ENCODE data around the gene SHC3.

SHC3 gene

GRCh38 chr9:88996921-88997235 lies 181.7 kb downstream of the SHC3 start:
- no peak for DNase-seq

- DNase-seq, result no peak
These were observed 182.3 kb downstream of the SHC3 start for GRCh38 chr9:88996046-88996920.

GRCh38 chr9:88995627-88996026 lies 183.0 kb downstream of the SHC3 start:
- no peak for DNase-seq

GRCh38 chr9:88995200-88995577 lies 183.4 kb downstream of the SHC3 start:
- DNase-seq, result no peak

- no peak for DNase-seq
These were observed 184.0 kb downstream of the SHC3 start for GRCh38 chr9:88994469-88995199.

- no peak for DNase-seq
These were observed 184.7 kb downstream of the SHC3 start for GRCh38 chr9:88993871-88994460.

GRCh38 chr9:88993327-88993726 lies 185.3 kb downstream of the SHC3 start:
- DNase-seq, result no peak

GRCh38 chr9:88992556-88992955 lies 186.1 kb downstream of the SHC3 start:
- no peak for DNase-seq

GRCh38 chr9:88991066-88992034 lies 187.3 kb downstream of the SHC3 start, which contains the start of gene S1PR3:
TSS of gene S1PR3 (plus strand) at chr9:88991468. CDS start at chr9:89001201, 9,733 bp downstream.
- no peak for DNase-seq

GRCh38 chr9:88990729-88991065 lies 187.9 kb downstream of the SHC3 start:
- no peak for DNase-seq

- no peak for DNase-seq
These were observed 188.4 kb downstream of the SHC3 start for GRCh38 chr9:88990041-88990728.

- DNase-seq, result no peak
These were observed 189.6 kb downstream of the SHC3 start for GRCh38 chr9:88988796-88989641.

- no peak for DNase-seq
These were observed 191.0 kb downstream of the SHC3 start for GRCh38 chr9:88987661-88988060.

GRCh38 chr9:88986776-88987175 lies 191.8 kb downstream of the SHC3 start:
- no peak for DNase-seq

- DNase-seq, result no peak
These were observed 193.0 kb downstream of the SHC3 start for GRCh38 chr9:88985616-88986015.

GRCh38 chr9:88984543-88984883 lies 194.1 kb downstream of the SHC3 start:
- no peak for DNase-seq

- no peak for DNase-seq
These were observed 194.6 kb downstream of the SHC3 start for GRCh38 chr9:88983865-88984542.

GRCh38 chr9:88980740-88981203 lies 197.8 kb downstream of the SHC3 start:
- DNase-seq, result no peak

GRCh38 chr9:88979791-88980190 lies 198.8 kb downstream of the SHC3 start:
- DNase-seq, result no peak

GRCh38 chr9:88979021-88979420 lies 199.6 kb downstream of the SHC3 start:
- no peak for DNase-seq

- DNase-seq, result no peak
These were observed 200.6 kb downstream of the SHC3 start for GRCh38 chr9:88978034-88978433.

All from NCI-H2029 treated with DMSO at 0.1 percent for 48 hours (cell line).